Sigmoid colon (tissue), 7 donors: ENCODE results near the gene OR5K4. TPM values are rescaled to one million over a fixed set of nuclear protein-coding genes. Genes with fewer than 3 reads are reported as not detected.

ENCODE experiments used
- DNase-seq: peaks from one replicate; pipeline ENCODE4 v3.0.0-alpha.2; 2019
- H3K27ac ChIP-seq, 4 donors: fragments of 200-600 bp; sonication (generic); one replicate each; pipeline ENCODE4 v1.5.1; 2016 to 2019; ENCODE audit warnings: mild to moderate bottlenecking in 1 of 4
- H3K27me3 ChIP-seq, 3 donors: fragments of 200-600 bp; sonication (generic); one replicate each; pipeline ENCODE4 v1.5.1; 2019; ENCODE audit warnings: mild to moderate bottlenecking in 1 of 3
- H3K36me3 ChIP-seq, 4 donors: fragments of 200-600 bp; sonication (generic); one replicate each; pipeline ENCODE4 v1.5.1; 2016 to 2019
- H3K4me1 ChIP-seq, 4 donors: fragments of 200-600 bp; sonication (generic); one replicate each; pipeline ENCODE4 v1.5.1; 2017 to 2019
- H3K4me3 ChIP-seq, 4 donors: fragments of 200-600 bp; sonication (generic); one replicate each; pipeline ENCODE4 v1.5.1; 2017 to 2019; ENCODE audit warnings: mild to moderate bottlenecking in 2 of 4, moderate library complexity in 1 of 4
- H3K9me3 ChIP-seq, 4 donors: fragments of 200-600 bp in 3 of 4; sonication (generic) in 3 of 4; one replicate each; pipeline versions ENCODE4 v1.5.1 to v1.6.1; 2013 to 2019
- CTCF ChIP-seq, 4 experiments: fragments of 450-650 bp in 3 of 4; fragments of 200-600 bp in 1 of 4; IDR thresholded peaks; one replicate each; pipeline ENCODE4 v1.5.1; 2016 to 2019; ENCODE audit warnings: antibody characterized with exemption in 4 of 4, mild to moderate bottlenecking in 3 of 4, moderate library complexity in 2 of 4
- EP300 ChIP-seq, 4 donors: sonication (generic); formaldehyde crosslinking; IDR thresholded peaks; one replicate each; pipeline ENCODE4 v1.6.1; 2017; ENCODE audit warnings: antibody characterized with exemption in 4 of 4
- POLR2A ChIP-seq, 2 donors: fragments of 450-650 bp; IDR thresholded peaks; one replicate each; pipeline ENCODE4 v1.6.1; 2016; ENCODE audit warnings: antibody characterized with exemption in 2 of 2, mild to moderate bottlenecking in 2 of 2, moderate library complexity in 2 of 2
- POLR2AphosphoS5 ChIP-seq, 4 donors: sonication (generic); formaldehyde crosslinking; IDR thresholded peaks; one replicate each; pipeline ENCODE4 v1.6.1; 2017; ENCODE audit warnings: antibody characterized with exemption in 4 of 4
- WGBS, 2 donors: extraction: QIAGEN DNeasy Blood & Tissue Kit; methylation state at CpG; one replicate each; pipeline ENCODE4 v1.1.7; 2013; 5-methylcytosine and 5-hydroxymethylcytosine counted together
- intact Hi-C: fragments of 100-400 bp; cut with DNase I; formaldehyde crosslinking; loops from one replicate; pipeline ENCODE4 v1.15.1; 2023
- polyA plus RNA-seq, 3 donors: library from polyadenylated mRNA; stranded (reverse); fragments of 200-250 nt; gene quantifications; one replicate each; pipeline ENCODE4 v1.2.3, GENCODE V29; 2013
- total RNA-seq, 4 donors: library from RNA; depleted of rRNA; stranded (reverse); fragments of >200 nt; gene quantifications; one replicate each; pipeline ENCODE4 v1.1.0, GENCODE V29; 2016
- donor health status: healthy with polysubstance abuse.
- donor health status: Bipolar disorder and iron deficiency.
- donor health status: healthy.

Gene OR5K4
- total and polyA plus RNA-seq, 7 donors, result not detected

- no peak for DNase-seq
- Histone ChIP-seq H3K27ac (no peak overlapping the region), H3K9me3 (no peaks in the 10 kb centered on the region), H3K36me3 (no peaks in the 10 kb centered on the region), H3K4me1 (no peaks in the 10 kb centered on the region), H3K4me3 (no peak overlapping the region), H3K27me3 (no peaks in the 10 kb centered on the region)
- TF ChIP-seq POLR2AphosphoS5 (IDR thresholded peaks at IDR 0.05) (no peak), CTCF (IDR thresholded peaks at IDR 0.05) (no peak), EP300 (IDR thresholded peaks at IDR 0.05) (no peak), POLR2A (IDR thresholded peaks at IDR 0.05) (no peak)
- WGBS, 2 donors, result 62 to 63% methylated on average over 13 of the region's 13 CpGs
- intact Hi-C loops, result no loop called here
These were observed 9.8 kb upstream of the OR5K4 start for GRCh38 chr3:98343647-98344507.

- Histone ChIP-seq H3K27ac (no peak overlapping the region), H3K27me3 (no peaks in the 10 kb centered on the region), H3K4me3 (no peak overlapping the region), H3K4me1 (no peaks in the 10 kb centered on the region), H3K9me3 (no peaks in the 10 kb centered on the region), H3K36me3 (no peaks in the 10 kb centered on the region)
- WGBS, 2 donors, result 90 to 93% methylated on average over 3 of the region's 3 CpGs
- intact Hi-C loops, result no loop called here
- no peak for TF ChIP-seq EP300 (IDR thresholded peaks at IDR 0.05)
- no peak for TF ChIP-seq CTCF (IDR thresholded peaks at IDR 0.05)
- no peak for TF ChIP-seq POLR2A (IDR thresholded peaks at IDR 0.05)
- no peak for TF ChIP-seq POLR2AphosphoS5 (IDR thresholded peaks at IDR 0.05)
- DNase-seq, result no peak
These were observed 3.6 kb upstream of the OR5K4 start for GRCh38 chr3:98350082-98350481.

GRCh38 chr3:98359250-98359649, 5.6 kb downstream of the OR5K4 start:
- DNase-seq, result no peak
- no peaks in the 10 kb centered on the region for H3K4me1 ChIP-seq
- TF ChIP-seq EP300 (IDR thresholded peaks at IDR 0.05) (no peak), POLR2AphosphoS5 (IDR thresholded peaks at IDR 0.05) (no peak), CTCF (IDR thresholded peaks at IDR 0.05) (no peak), POLR2A (IDR thresholded peaks at IDR 0.05) (no peak)

GRCh38 chr3:98359993-98360675, 6.5 kb downstream of the OR5K4 start:
- Histone ChIP-seq H3K36me3 (no peaks in the 10 kb centered on the region), H3K27ac (no peak overlapping the region), H3K9me3 (peaks cover 0 to 6% (median under 1%) of the 10 kb centered on the region in 4 donors), H3K4me1 (no peaks in the 10 kb centered on the region), H3K27me3 (no peaks in the 10 kb centered on the region), H3K4me3 (no peak overlapping the region)
- WGBS, 2 donors, result 31 to 74% methylated on average over 1 of the region's 1 CpG
- TF ChIP-seq CTCF (IDR thresholded peaks at IDR 0.05) (no peak), EP300 (IDR thresholded peaks at IDR 0.05) (no peak), POLR2A (IDR thresholded peaks at IDR 0.05) (no peak), POLR2AphosphoS5 (IDR thresholded peaks at IDR 0.05) (no peak)
- intact Hi-C loops, result no loop called here
- no peak for DNase-seq

More at GRCh38 chr3:98359250-98359649, 5.6 kb downstream of the OR5K4 start:
- Histone ChIP-seq H3K9me3 (peaks cover 0 to 6% (median under 1%) of the 10 kb centered on the region in 4 donors), H3K27ac (no peak overlapping the region), H3K27me3 (no peaks in the 10 kb centered on the region), H3K36me3 (no peaks in the 10 kb centered on the region), H3K4me3 (no peak overlapping the region)
- intact Hi-C loops, result no loop called here
